RPMI8226 (cell line): ENCODE measurements around the gene TRAIP.
"Not testable (repeated sequence)": the region's sequence is repeated elsewhere in the genome, so short reads cannot be mapped to it uniquely, and the experiment has no call there.

ENCODE experiments used
- DNase-seq: peaks from one replicate; pipeline ENCODE4 v3.0.0-alpha.2; 2015

Gene TRAIP

GRCh38 chr3:49790626-49791411, 65.5 kb downstream of the TRAIP start:
- no peak for DNase-seq

- no peak for DNase-seq
Observed at GRCh38 chr3:49788056-49788455, 68.3 kb downstream of the TRAIP start.

GRCh38 chr3:49787536-49787935, 68.8 kb downstream of the TRAIP start:
- DNase-seq: no peak

GRCh38 chr3:49787182-49787464, 69.2 kb downstream of the TRAIP start:
- DNase-seq: no peak

- DNase-seq: peak; percentile 100
Observed at GRCh38 chr3:49786357-49787181, 69.8 kb downstream of the TRAIP start, which contains the start of gene IP6K1. TSS of gene IP6K1 (minus strand) at chr3:49786542. CDS start at chr3:49748040, 38,502 bp downstream.

- peak; percentile 34 for DNase-seq
Observed at GRCh38 chr3:49785565-49786356, 70.6 kb downstream of the TRAIP start.

- DNase-seq: not testable (repeated sequence)
Observed at GRCh38 chr3:49782277-49782676, 74.1 kb downstream of the TRAIP start.

- no peak for DNase-seq
Observed at GRCh38 chr3:49781415-49782199, 74.8 kb downstream of the TRAIP start.

GRCh38 chr3:49780975-49781365, 75.4 kb downstream of the TRAIP start:
- not testable (repeated sequence) for DNase-seq

- no peak for DNase-seq
Observed at GRCh38 chr3:49780080-49780974, 76.0 kb downstream of the TRAIP start.

- no peak for DNase-seq
Observed at GRCh38 chr3:49779358-49780079, 76.8 kb downstream of the TRAIP start.
